ENCODE measurements around the gene SNORC. TPM values are rescaled to one million over a fixed set of nuclear protein-coding genes. Genes with fewer than 3 reads are reported as not detected.

The SNORC gene
- total RNA-seq, 1 experiment from 2014 or later = 3.4 TPM

DNA sequence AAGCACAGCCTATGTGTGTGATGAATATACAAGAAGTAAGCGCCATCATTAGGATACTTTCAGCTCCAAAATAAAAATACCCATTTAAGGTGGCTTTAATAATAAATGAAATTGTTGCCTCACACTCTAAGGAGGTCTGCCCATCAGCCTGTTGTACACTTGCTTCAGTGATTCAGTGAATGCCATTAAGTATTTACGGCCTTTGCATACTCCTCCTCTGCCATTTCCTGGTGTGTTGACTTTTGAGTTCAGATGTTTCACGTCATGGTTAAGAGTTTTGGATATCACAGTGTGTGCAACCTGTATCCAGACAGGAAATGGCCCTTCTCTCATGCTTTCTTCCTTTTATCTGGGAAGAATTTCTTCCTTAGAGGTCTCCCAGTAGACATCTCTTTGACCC lies 38.6 kb upstream of the SNORC start (continued):
- TF ChIP-seq, protein P1, sequence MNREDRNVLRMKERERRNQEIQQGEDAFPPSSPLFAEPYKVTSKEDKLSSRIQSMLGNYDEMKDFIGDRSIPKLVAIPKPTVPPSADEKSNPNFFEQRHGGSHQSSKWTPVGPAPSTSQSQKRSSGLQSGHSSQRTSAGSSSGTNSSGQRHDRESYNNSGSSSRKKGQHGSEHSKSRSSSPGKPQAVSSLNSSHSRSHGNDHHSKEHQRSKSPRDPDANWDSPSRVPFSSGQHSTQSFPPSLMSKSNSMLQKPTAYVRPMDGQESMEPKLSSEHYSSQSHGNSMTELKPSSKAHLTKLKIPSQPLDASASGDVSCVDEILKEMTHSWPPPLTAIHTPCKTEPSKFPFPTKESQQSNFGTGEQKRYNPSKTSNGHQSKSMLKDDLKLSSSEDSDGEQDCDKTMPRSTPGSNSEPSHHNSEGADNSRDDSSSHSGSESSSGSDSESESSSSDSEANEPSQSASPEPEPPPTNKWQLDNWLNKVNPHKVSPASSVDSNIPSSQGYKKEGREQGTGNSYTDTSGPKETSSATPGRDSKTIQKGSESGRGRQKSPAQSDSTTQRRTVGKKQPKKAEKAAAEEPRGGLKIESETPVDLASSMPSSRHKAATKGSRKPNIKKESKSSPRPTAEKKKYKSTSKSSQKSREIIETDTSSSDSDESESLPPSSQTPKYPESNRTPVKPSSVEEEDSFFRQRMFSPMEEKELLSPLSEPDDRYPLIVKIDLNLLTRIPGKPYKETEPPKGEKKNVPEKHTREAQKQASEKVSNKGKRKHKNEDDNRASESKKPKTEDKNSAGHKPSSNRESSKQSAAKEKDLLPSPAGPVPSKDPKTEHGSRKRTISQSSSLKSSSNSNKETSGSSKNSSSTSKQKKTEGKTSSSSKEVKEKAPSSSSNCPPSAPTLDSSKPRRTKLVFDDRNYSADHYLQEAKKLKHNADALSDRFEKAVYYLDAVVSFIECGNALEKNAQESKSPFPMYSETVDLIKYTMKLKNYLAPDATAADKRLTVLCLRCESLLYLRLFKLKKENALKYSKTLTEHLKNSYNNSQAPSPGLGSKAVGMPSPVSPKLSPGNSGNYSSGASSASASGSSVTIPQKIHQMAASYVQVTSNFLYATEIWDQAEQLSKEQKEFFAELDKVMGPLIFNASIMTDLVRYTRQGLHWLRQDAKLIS (CRISPR knock-in tag; IDR thresholded peaks at IDR 0.05; ENCODE audit: borderline replicate concordance) = no peak
- TF ChIP-seq, protein P2, sequence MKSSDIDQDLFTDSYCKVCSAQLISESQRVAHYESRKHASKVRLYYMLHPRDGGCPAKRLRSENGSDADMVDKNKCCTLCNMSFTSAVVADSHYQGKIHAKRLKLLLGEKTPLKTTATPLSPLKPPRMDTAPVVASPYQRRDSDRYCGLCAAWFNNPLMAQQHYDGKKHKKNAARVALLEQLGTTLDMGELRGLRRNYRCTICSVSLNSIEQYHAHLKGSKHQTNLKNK (CRISPR knock-in tag; IDR thresholded peaks at IDR 0.05) = no peak
- TF ChIP-seq PRRX2 (CRISPR knock-in tag; IDR thresholded peaks at IDR 0.05) (no peak), TEAD4 (CRISPR knock-in tag; IDR thresholded peaks at IDR 0.05) (no peak), NFE2L1 (CRISPR knock-in tag; IDR thresholded peaks at IDR 0.05) (no peak), FOXK1 (CRISPR knock-in tag; IDR thresholded peaks at IDR 0.05) (no peak), HMGA2 (CRISPR knock-in tag; IDR thresholded peaks at IDR 0.05) (no peak), ZNF396 (CRISPR knock-in tag; IDR thresholded peaks at IDR 0.05; ENCODE audit: borderline replicate concordance) (no peak), ATF1 (CRISPR knock-in tag; IDR thresholded peaks at IDR 0.05) (no peak)
- TF ChIP-seq, protein P3, sequence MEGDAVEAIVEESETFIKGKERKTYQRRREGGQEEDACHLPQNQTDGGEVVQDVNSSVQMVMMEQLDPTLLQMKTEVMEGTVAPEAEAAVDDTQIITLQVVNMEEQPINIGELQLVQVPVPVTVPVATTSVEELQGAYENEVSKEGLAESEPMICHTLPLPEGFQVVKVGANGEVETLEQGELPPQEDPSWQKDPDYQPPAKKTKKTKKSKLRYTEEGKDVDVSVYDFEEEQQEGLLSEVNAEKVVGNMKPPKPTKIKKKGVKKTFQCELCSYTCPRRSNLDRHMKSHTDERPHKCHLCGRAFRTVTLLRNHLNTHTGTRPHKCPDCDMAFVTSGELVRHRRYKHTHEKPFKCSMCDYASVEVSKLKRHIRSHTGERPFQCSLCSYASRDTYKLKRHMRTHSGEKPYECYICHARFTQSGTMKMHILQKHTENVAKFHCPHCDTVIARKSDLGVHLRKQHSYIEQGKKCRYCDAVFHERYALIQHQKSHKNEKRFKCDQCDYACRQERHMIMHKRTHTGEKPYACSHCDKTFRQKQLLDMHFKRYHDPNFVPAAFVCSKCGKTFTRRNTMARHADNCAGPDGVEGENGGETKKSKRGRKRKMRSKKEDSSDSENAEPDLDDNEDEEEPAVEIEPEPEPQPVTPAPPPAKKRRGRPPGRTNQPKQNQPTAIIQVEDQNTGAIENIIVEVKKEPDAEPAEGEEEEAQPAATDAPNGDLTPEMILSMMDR (IDR thresholded peaks at IDR 0.05) = no peak
- TF ChIP-seq, protein P4, sequence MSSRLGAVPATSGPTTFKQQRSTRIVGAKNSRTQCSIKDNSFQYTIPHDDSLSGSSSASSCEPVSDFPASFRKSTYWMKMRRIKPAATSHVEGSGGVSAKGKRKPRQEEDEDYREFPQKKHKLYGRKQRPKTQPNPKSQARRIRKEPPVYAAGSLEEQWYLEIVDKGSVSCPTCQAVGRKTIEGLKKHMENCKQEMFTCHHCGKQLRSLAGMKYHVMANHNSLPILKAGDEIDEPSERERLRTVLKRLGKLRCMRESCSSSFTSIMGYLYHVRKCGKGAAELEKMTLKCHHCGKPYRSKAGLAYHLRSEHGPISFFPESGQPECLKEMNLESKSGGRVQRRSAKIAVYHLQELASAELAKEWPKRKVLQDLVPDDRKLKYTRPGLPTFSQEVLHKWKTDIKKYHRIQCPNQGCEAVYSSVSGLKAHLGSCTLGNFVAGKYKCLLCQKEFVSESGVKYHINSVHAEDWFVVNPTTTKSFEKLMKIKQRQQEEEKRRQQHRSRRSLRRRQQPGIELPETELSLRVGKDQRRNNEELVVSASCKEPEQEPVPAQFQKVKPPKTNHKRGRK (CRISPR knock-in tag; IDR thresholded peaks at IDR 0.05; ENCODE audit: borderline replicate concordance) = no peak

DNA sequence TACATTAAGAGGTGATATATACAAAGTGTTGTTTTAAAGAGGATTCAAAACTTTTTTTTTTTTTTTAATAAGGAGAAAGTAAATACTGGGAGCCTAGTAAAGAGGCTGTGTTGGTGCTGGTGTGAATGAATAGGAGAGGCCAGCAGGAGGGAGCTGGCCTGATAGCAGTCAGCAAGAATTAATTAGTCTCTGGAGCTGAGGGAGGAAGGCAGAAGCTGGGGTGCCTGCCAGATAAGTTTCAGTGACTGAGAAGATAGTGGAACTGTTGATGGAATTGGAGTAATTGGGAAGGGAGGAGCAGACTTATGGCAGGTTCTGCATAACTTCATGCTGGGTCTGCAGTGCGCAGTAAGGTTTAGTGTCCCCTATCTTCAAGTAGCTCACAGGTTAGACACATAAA lies 36.2 kb upstream of the SNORC start:
- no peak for ATAC-seq
- peaks cover 45% of the 10 kb centered on the region for H3K36me3 Mint-ChIP-seq
- TF ChIP-seq NR2C2 (CRISPR knock-in tag; IDR thresholded peaks at IDR 0.05) = no peak
- TF ChIP-seq, protein P5, sequence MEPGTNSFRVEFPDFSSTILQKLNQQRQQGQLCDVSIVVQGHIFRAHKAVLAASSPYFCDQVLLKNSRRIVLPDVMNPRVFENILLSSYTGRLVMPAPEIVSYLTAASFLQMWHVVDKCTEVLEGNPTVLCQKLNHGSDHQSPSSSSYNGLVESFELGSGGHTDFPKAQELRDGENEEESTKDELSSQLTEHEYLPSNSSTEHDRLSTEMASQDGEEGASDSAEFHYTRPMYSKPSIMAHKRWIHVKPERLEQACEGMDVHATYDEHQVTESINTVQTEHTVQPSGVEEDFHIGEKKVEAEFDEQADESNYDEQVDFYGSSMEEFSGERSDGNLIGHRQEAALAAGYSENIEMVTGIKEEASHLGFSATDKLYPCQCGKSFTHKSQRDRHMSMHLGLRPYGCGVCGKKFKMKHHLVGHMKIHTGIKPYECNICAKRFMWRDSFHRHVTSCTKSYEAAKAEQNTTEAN (CRISPR knock-in tag; IDR thresholded peaks at IDR 0.05) = no peak
- TF ChIP-seq ZNF232 (CRISPR knock-in tag; IDR thresholded peaks at IDR 0.05) = no peak
- TF ChIP-seq, protein P6, sequence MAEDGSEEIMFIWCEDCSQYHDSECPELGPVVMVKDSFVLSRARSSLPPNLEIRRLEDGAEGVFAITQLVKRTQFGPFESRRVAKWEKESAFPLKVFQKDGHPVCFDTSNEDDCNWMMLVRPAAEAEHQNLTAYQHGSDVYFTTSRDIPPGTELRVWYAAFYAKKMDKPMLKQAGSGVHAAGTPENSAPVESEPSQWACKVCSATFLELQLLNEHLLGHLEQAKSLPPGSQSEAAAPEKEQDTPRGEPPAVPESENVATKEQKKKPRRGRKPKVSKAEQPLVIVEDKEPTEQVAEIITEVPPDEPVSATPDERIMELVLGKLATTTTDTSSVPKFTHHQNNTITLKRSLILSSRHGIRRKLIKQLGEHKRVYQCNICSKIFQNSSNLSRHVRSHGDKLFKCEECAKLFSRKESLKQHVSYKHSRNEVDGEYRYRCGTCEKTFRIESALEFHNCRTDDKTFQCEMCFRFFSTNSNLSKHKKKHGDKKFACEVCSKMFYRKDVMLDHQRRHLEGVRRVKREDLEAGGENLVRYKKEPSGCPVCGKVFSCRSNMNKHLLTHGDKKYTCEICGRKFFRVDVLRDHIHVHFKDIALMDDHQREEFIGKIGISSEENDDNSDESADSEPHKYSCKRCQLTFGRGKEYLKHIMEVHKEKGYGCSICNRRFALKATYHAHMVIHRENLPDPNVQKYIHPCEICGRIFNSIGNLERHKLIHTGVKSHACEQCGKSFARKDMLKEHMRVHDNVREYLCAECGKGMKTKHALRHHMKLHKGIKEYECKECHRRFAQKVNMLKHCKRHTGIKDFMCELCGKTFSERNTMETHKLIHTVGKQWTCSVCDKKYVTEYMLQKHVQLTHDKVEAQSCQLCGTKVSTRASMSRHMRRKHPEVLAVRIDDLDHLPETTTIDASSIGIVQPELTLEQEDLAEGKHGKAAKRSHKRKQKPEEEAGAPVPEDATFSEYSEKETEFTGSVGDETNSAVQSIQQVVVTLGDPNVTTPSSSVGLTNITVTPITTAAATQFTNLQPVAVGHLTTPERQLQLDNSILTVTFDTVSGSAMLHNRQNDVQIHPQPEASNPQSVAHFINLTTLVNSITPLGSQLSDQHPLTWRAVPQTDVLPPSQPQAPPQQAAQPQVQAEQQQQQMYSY (CRISPR knock-in tag; IDR thresholded peaks at IDR 0.05) = no peak
- TF ChIP-seq, protein P7, sequence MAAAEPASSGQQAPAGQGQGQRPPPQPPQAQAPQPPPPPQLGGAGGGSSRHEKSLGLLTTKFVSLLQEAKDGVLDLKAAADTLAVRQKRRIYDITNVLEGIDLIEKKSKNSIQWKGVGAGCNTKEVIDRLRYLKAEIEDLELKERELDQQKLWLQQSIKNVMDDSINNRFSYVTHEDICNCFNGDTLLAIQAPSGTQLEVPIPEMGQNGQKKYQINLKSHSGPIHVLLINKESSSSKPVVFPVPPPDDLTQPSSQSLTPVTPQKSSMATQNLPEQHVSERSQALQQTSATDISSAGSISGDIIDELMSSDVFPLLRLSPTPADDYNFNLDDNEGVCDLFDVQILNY (CRISPR knock-in tag; IDR thresholded peaks at IDR 0.05) = no peak
- no peak overlapping the region for H3K27ac Mint-ChIP-seq
- DNase-seq (ENCODE audit: low spot score) = no peak
- CTCF ChIA-PET = interaction anchor here (0.5 to 0.7 kb wide), 3 partner anchors 10 to 240 kb away, joined by 3 to 4 read pairs (median 3); no protein-coding TSS in a partner anchor
- no peaks in the 10 kb centered on the region for H3K27me3 Mint-ChIP-seq (ENCODE audit: low read depth)
- peaks cover 9% of the 10 kb centered on the region for H3K4me1 Mint-ChIP-seq
- POLR2A ChIA-PET = no interaction called here
- H3K4me3 Mint-ChIP-seq = no peak overlapping the region
- H3K9me3 Mint-ChIP-seq = no peaks in the 10 kb centered on the region
